Measurements from ENCODE around the gene OR10AD1.

OR10AD1 gene

GRCh38 chr12:48183876-48184548 lies 19.1 kb downstream of the OR10AD1 start:
- TF ChIP-seq, protein P1, sequence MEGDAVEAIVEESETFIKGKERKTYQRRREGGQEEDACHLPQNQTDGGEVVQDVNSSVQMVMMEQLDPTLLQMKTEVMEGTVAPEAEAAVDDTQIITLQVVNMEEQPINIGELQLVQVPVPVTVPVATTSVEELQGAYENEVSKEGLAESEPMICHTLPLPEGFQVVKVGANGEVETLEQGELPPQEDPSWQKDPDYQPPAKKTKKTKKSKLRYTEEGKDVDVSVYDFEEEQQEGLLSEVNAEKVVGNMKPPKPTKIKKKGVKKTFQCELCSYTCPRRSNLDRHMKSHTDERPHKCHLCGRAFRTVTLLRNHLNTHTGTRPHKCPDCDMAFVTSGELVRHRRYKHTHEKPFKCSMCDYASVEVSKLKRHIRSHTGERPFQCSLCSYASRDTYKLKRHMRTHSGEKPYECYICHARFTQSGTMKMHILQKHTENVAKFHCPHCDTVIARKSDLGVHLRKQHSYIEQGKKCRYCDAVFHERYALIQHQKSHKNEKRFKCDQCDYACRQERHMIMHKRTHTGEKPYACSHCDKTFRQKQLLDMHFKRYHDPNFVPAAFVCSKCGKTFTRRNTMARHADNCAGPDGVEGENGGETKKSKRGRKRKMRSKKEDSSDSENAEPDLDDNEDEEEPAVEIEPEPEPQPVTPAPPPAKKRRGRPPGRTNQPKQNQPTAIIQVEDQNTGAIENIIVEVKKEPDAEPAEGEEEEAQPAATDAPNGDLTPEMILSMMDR (IDR thresholded peaks at IDR 0.05; ENCODE audit: low read length, missing control alignments), result no peak
- no peak for DNase-seq (ENCODE audit: low read depth)
- peak overlapping the region; percentile 73 for H3K4me3 ChIP-seq (replicated peaks; ENCODE audit: low read depth, low read length)

GRCh38 chr12:48183091-48183875 lies 19.8 kb downstream of the OR10AD1 start, which contains the start of gene CCDC184:
Gene CCDC184, plus strand, starts transcription at chr12:48183644. Its CDS starts 479 bp downstream, at chr12:48184123.
- peak; percentile 81 for DNase-seq (ENCODE audit: low read depth)
- TF ChIP-seq, protein P1 (IDR thresholded peaks at IDR 0.05; ENCODE audit: low read length, missing control alignments), result peak; percentile 31
- peak within 1 kb of the TSS; percentile 73 for H3K4me3 ChIP-seq (replicated peaks; ENCODE audit: low read depth, low read length)

DNA sequence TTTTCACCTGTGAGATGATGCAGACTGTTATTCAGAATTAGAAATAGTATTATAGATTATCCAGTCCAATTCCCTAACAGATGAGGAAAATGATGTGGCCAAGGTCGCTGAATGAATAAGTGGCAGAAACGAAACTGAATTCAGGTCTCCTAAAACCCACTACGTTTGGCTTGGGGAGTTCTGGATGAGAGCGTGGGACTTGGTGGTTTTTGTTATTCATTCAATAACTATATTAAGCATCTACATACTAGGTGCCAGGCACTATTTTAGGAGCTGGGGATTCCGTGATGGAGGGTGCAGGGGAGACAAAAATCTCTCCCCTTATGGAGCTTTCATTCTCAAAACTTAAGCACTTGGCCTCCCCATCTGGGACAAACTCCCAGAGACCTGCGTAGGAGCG lies 20.5 kb downstream of the OR10AD1 start:
- DNase-seq (ENCODE audit: low read depth), result no peak
- TF ChIP-seq, protein P1 (IDR thresholded peaks at IDR 0.05; ENCODE audit: low read length, missing control alignments), result no peak
- H3K4me3 ChIP-seq (replicated peaks; ENCODE audit: low read depth, low read length), result peak overlapping the region; percentile 73

- TF ChIP-seq, protein P1 (IDR thresholded peaks at IDR 0.05; ENCODE audit: low read length, missing control alignments), result no peak
- H3K4me3 ChIP-seq (replicated peaks; ENCODE audit: low read depth, low read length), result no peak overlapping the region
- no peak for DNase-seq (ENCODE audit: low read depth)
These were observed 22.1 kb downstream of the OR10AD1 start for GRCh38 chr12:48180857-48181495.

DNA sequence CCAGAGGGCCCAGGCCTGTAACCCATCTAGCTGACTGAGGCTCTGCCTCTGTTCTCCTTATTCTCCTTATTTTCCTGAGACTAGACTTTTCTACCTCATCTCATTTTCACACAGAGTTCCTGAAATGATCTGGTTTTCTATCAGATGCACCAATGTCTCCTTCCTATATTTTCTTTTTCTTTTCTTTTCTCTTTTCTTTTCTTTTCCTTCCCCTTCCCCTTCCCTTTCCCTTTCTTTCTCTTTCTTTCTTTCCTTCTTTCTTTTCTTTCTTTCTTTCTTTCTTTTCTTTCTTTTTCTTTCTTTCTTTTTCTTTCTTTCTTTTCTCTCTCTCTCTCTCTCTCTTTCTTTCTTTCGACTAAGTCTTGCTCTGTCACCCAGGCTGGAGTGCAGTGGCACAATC lies 22.7 kb downstream of the OR10AD1 start:
- DNase-seq (ENCODE audit: low read depth), result no peak
- TF ChIP-seq, protein P1 (IDR thresholded peaks at IDR 0.05; ENCODE audit: low read length, missing control alignments), result no peak

DNA sequence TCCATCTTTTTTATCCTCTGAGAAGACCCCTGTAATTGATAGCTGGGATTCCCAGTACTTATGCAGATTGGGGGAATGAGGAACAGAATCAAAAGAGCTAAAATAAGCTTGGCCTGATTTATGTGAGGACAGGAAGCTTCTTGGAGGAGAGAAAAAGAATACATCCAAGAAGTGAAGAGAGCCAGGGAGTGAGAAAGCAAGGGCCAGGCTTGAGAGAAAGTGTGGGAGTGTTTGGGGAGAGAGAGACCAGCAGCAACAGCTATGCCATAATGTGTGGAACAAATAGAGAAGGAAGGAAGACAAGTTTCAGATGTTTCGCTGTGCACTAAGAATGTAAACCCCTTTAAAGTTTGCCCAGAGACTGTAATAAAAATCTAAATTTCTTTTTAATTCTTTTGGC lies 23.6 kb downstream of the OR10AD1 start:
- no peak for DNase-seq (ENCODE audit: low read depth)
- TF ChIP-seq, protein P1 (IDR thresholded peaks at IDR 0.05; ENCODE audit: low read length, missing control alignments), result no peak
- no peak overlapping the region for H3K4me3 ChIP-seq (replicated peaks; ENCODE audit: low read depth, low read length)

More for the DNA sequence above, 22.7 kb downstream of the OR10AD1 start:
- H3K4me3 ChIP-seq (replicated peaks; ENCODE audit: low read depth, low read length), result no peak overlapping the region
